ENCODE data around the gene PPP1R7. TPM values are rescaled to one million over a fixed set of nuclear protein-coding genes. Genes with fewer than 3 reads are reported as not detected.

Gene PPP1R7
- total and polyA plus RNA-seq, 9 of the 15 experiments (the other 6 are each of a cell fraction or from before 2014, with no cell fraction given), result 37.5 to 75.0 (median 50.5) TPM

DNA sequence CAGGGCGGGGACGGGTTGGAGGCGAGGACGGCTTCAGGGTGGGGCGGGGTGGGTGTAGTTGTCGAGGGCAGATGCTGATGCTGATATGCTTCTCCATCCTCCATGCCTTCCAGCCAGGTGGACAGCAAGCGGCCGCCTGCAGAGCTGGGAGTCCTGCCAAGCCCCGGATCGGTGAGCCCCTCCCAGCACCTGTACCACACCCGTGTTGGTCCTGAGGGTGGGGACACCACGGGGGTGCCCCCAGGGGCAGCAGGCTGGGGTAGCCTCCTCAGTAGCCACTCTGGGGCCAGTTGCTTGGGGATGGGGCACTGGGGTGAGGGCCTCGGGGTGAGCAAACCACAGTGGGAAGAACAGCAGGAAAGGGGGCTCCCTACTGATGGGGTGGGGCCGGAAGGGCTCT, 40.8 kb downstream of the PPP1R7 start (continued):
- no peak for TF ChIP-seq MEF2A (IDR thresholded peaks at IDR 0.05; ENCODE audit: control insufficient read depth, low read depth, low read length)
- TF ChIP-seq, protein P1, sequence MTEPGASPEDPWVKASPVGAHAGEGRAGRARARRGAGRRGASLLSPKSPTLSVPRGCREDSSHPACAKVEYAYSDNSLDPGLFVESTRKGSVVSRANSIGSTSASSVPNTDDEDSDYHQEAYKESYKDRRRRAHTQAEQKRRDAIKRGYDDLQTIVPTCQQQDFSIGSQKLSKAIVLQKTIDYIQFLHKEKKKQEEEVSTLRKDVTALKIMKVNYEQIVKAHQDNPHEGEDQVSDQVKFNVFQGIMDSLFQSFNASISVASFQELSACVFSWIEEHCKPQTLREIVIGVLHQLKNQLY (CRISPR knock-in tag; conservative IDR thresholded peaks at IDR 0.05), result no peak
- TF ChIP-seq ZKSCAN8 (CRISPR knock-in tag; IDR thresholded peaks at IDR 0.05), result no peak
- TF ChIP-seq, protein P2, sequence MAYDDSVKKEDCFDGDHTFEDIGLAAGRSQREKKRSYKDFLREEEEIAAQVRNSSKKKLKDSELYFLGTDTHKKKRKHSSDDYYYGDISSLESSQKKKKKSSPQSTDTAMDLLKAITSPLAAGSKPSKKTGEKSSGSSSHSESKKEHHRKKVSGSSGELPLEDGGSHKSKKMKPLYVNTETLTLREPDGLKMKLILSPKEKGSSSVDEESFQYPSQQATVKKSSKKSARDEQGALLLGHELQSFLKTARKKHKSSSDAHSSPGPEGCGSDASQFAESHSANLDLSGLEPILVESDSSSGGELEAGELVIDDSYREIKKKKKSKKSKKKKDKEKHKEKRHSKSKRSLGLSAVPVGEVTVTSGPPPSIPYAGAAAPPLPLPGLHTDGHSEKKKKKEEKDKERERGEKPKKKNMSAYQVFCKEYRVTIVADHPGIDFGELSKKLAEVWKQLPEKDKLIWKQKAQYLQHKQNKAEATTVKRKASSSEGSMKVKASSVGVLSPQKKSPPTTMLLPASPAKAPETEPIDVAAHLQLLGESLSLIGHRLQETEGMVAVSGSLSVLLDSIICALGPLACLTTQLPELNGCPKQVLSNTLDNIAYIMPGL (CRISPR knock-in tag; IDR thresholded peaks at IDR 0.05), result no peak
- no peak for TF ChIP-seq ZC3H4 (CRISPR knock-in tag; IDR thresholded peaks at IDR 0.05; ENCODE audit: borderline replicate concordance)
- TF ChIP-seq ZNF436 (CRISPR knock-in tag; IDR thresholded peaks at IDR 0.05), result no peak
- TF ChIP-seq BMI1 (IDR thresholded peaks at IDR 0.05; ENCODE audit: low read length), result no peak
- no peak for TF ChIP-seq RUNX1 (IDR thresholded peaks at IDR 0.05; ENCODE audit: low read depth)
- no peak for TF ChIP-seq ZNF23 (CRISPR knock-in tag; IDR thresholded peaks at IDR 0.05)
- TF ChIP-seq GATAD2B (IDR thresholded peaks at IDR 0.05; ENCODE audit: borderline replicate concordance), result no peak

DNA sequence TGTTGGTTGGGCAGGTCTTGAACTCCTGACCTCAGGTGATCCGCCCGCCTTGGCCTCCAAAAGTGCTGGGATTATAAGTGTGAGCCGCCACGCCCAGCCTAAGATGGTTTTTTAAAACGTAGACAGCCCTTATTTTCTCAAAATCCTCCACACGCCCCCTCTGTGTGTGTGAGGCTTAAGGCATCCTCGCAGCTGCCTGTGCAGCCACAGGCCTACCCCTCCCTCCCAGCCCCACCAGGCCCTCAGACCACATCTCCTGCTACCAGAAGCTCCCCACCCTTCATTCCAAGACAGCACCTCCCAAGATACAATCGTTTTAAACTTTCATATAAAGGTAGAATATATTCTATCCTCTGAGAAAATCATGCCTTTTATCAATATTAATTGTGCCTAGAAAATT, 43.0 kb downstream of the PPP1R7 start:
- Histone ChIP-seq H3K4me1 (replicated peaks in 1 of 2; ENCODE audit: control insufficient read depth in 2 of 2, insufficient read depth in 2 of 2, low read length in 2 of 2) (peaks cover 0 to 27% of the 10 kb centered on the region in 2 experiments; a peak in 2 of 5 replicates), H3K4me3 (no peak overlapping the region), H4K20me1 (replicated peaks; ENCODE audit: control insufficient read depth, insufficient read depth, low read length) (no peaks in the 10 kb centered on the region), H3K36me3 (ENCODE audit: control insufficient read depth, insufficient read depth, low read length) (no peaks in the 10 kb centered on the region), H3K79me2 (ENCODE audit: control insufficient read depth, insufficient read depth, low read length) (no peaks in the 10 kb centered on the region), H2AFZ (ENCODE audit: low read depth, low read length) (no peak overlapping the region), H3K9ac (ENCODE audit: insufficient read depth in 1 of 2, low read depth in 2 of 2, low read length in 2 of 2) (no peak overlapping the region), H3K9me1 (ENCODE audit: control insufficient read depth, insufficient read depth, low read length) (no peaks in the 10 kb centered on the region), H3K27ac (ENCODE audit: extremely low read depth, low read depth, low read length) (no peak overlapping the region), H3K4me2 (ENCODE audit: insufficient read depth, low read length) (no peak overlapping the region), H3K27me3 (ENCODE audit: control insufficient read depth in 2 of 2, insufficient read depth in 2 of 2, low read length in 2 of 2) (no peaks in the 10 kb centered on the region; a peak in 2 of 5 replicates), H3K9me3 (replicated peaks; ENCODE audit: control insufficient read depth, insufficient read depth, low read depth, low read length) (no peaks in the 10 kb centered on the region)
- no peak for FAIRE-seq
- intact Hi-C loops (cut with micrococcal nuclease) (no loop called here), in situ Hi-C loops (cut with MboI) (no loop called here)
- no peak for DNase-seq (ENCODE audit: extremely low read depth in 1 of 4, low spot score in 3 of 4)
- CTCF ChIA-PET (ENCODE audit: low intra/inter-chr PET ratio), result no interaction called here
- POLR2A ChIA-PET, result no interaction called here
- no peak for TF ChIP-seq XRCC4 (IDR thresholded peaks at IDR 0.05; ENCODE audit: extremely low read depth, insufficient read depth, insufficient read length)
- no peak for TF ChIP-seq NUFIP1 (IDR thresholded peaks at IDR 0.05; ENCODE audit: partially characterized antibody)
- TF ChIP-seq ZKSCAN3 (CRISPR knock-in tag; IDR thresholded peaks at IDR 0.05), result no peak
- 48% methylated on average over 5 of the region's 8 CpGs for WGBS (ENCODE audit: insufficient coverage, low coverage, missing lambda C conversion rate)
- no peak for ATAC-seq
- no TSS peak for BruUV-seq (replicated peaks)

All from K562 (cell line).